GM12878 (cell line): ENCODE measurements around the gene SENP8. TPM values are rescaled to one million over a fixed set of nuclear protein-coding genes. Genes with fewer than 3 reads are reported as not detected.

ENCODE experiments used
- ATAC-seq: fragments of 200-7000 bp; cut with Tn5 transposase; 3 replicates; pipeline ENCODE4 v1.9.1; 2020; ENCODE audit warnings: mild to moderate bottlenecking, moderate library complexity
- BruUV-seq: library from RNA; stranded (reverse); fragments of 400-500 nt; replicated peaks from 2 replicates; lab custom pipeline; 2021; lab: Mats Ljungman, UMichigan
- CTCF ChIA-PET: fragments of 300-600 bp; sonication (Branson Sonifier 250); formaldehyde crosslinking; extraction: SDS; loops from one replicate; lab custom pipeline; 2021; ENCODE audit warnings: inconsistent platforms; lab: Yijun Ruan, JAX
- POLR2A ChIA-PET: fragments of 350-600 bp; formaldehyde crosslinking; extraction: SDS; loops from one replicate; lab custom pipeline; 2021; ENCODE audit warnings: inconsistent platforms; lab: Charles Lee
- RAD21 ChIA-PET: fragments of 300-600 bp; sonication (Branson Sonifier 250); formaldehyde crosslinking; loops from one replicate; lab custom pipeline; 2023; ENCODE audit warnings: antibody characterized with exemption; ENCODE audit not compliant: unreplicated experiment; lab: Charles Lee
- SMC1A ChIA-PET: fragments of 300-600 bp; sonication (Branson Sonifier 250); formaldehyde crosslinking; loops from one replicate; lab custom pipeline; 2023; ENCODE audit not compliant: unreplicated experiment, uncharacterized antibody; lab: Charles Lee
- DNase-seq: peaks from one replicate; pipeline ENCODE4 v3.0.0-alpha.2; 2011; ENCODE audit warnings: low read depth, low spot score
- FAIRE-seq: peaks from 3 replicates; lab custom pipeline; 2011; peaks lifted over from hg19 to GRCh38; lab: Jason Lieb, UNC
- H2AFZ ChIP-seq: 2 replicates; pipeline ENCODE4 v1.6.0; 2011; ENCODE audit warnings: low read depth, low read length, control low read depth; ENCODE audit not compliant: control insufficient read depth
- H3K27ac ChIP-seq: 2 replicates; pipeline ENCODE4 v1.5.1; 2011; ENCODE audit warnings: control low read depth; ENCODE audit not compliant: control insufficient read depth, insufficient read depth
- H3K27me3 ChIP-seq, 2 experiments: replicated peaks in 1 of 2; 2 replicates each; pipeline versions ENCODE4 v1.6.0 to v1.6.1; 2011; ENCODE audit warnings: low read length in 1 of 2; ENCODE audit not compliant: control insufficient read depth in 2 of 2, insufficient read depth in 2 of 2
- H3K36me3 ChIP-seq, 2 experiments: 2 replicates each; pipeline ENCODE4 v1.5.1; 2011; ENCODE audit warnings: low read length in 1 of 2; ENCODE audit not compliant: control insufficient read depth in 2 of 2, insufficient read depth in 2 of 2
- H3K4me1 ChIP-seq: 2 replicates; pipeline ENCODE4 v1.6.1; 2011; ENCODE audit warnings: mild to moderate bottlenecking, low read length, moderate library complexity, mixed read lengths; ENCODE audit not compliant: control insufficient read depth, insufficient read depth
- H3K4me2 ChIP-seq: 2 replicates; pipeline ENCODE4 v1.6.0; 2011; ENCODE audit warnings: control low read depth; ENCODE audit not compliant: control insufficient read depth, insufficient read depth
- H3K4me3 ChIP-seq: fragments of 200-600 bp; sonication (generic); 2 replicates; pipeline ENCODE4 v1.5.1; 2016
- H3K79me2 ChIP-seq: 2 replicates; pipeline ENCODE4 v1.6.0; 2011; ENCODE audit warnings: low read length; ENCODE audit not compliant: control insufficient read depth, insufficient read depth
- H3K9ac ChIP-seq: 2 replicates; pipeline ENCODE4 v1.8.0; 2011; ENCODE audit warnings: low read length, control low read depth, mixed read lengths; ENCODE audit not compliant: control insufficient read depth, insufficient read depth
- H3K9me3 ChIP-seq: replicated peaks from 3 replicates; pipeline ENCODE4 v1.5.1; 2011; ENCODE audit warnings: mild to moderate bottlenecking, low read length; ENCODE audit not compliant: control insufficient read depth, insufficient read depth
- H4K20me1 ChIP-seq: 2 replicates; pipeline ENCODE4 v1.6.0; 2011; ENCODE audit not compliant: control insufficient read depth, insufficient read depth
- CHD1 ChIP-seq: IDR thresholded peaks from 2 replicates; pipeline ENCODE4 v1.6.1; 2012; ENCODE audit warnings: low read depth, low read length, improper control_type of control experiment
- POLR2A ChIP-seq: IDR thresholded peaks from 2 replicates; pipeline ENCODE4 v1.6.1; 2011; ENCODE audit warnings: low read depth, mild to moderate bottlenecking, low read length
- SMAD5 ChIP-seq: IDR thresholded peaks from 2 replicates; pipeline ENCODE4 v1.6.1; 2016; ENCODE audit warnings: antibody characterized with exemption, low read depth
- ZBTB11 ChIP-seq: fragments of 450-650 bp; formaldehyde crosslinking; IDR thresholded peaks from 2 replicates; pipeline ENCODE4 v1.5.0; 2022; ENCODE audit warnings: mild to moderate bottlenecking, missing genetic modification characterization
- WGBS: methylation state at CpG from one replicate; pipeline ENCODE4 v1.1.6; 2016; ENCODE audit warnings: low lambda C conversion rate; ENCODE audit not compliant: insufficient replicate concordance, insufficient coverage; ENCODE audit errors: missing lambda C conversion rate; 5-methylcytosine and 5-hydroxymethylcytosine counted together
- in situ Hi-C: fragments of 300-500 bp; cut with MboI; formaldehyde crosslinking; loops from 9 replicates; pipeline ENCODE4 v1.14.3; 2018; ENCODE audit warnings: mixed read lengths
- intact Hi-C: fragments of 100-400 bp; cut with micrococcal nuclease; formaldehyde crosslinking; loops from one replicate; pipeline ENCODE4 v1.14.2; 2022; ENCODE audit not compliant: unreplicated experiment
- polyA plus RNA-seq, 11 experiments: library from polyadenylated mRNA; depleted of rRNA in 4 of 11; unstranded in 6 of 11; stranded (reverse) in 5 of 11; fragments of >200 nt; fragmentation: Nextera tagmentation in 4 of 11; fragmentation: Illumina TruSeq in 1 of 11; extraction: Ambion mirVana in 4 of 11; extraction: Trizol in 1 of 11; gene quantifications; 1 replicate in 1 of 11; 2 replicates in 10 of 11; pipeline versions ENCODE4 v1.2.1 to v1.2.3, GENCODE V29; 2011 to 2016; ENCODE audit warnings: inconsistent platforms in 2 of 11, missing spikeins in 2 of 11, low read depth in 1 of 11
- total RNA-seq, 4 experiments: library from RNA; depleted of rRNA in 3 of 4; stranded (reverse); fragments of >200 nt in 3 of 4; fragmentation: Illumina TruSeq in 1 of 4; extraction: Trizol in 1 of 4; gene quantifications; 2 replicates each; pipeline versions ENCODE4 v1.2.1 to v1.2.3, GENCODE V29; 2013 to 2021

Gene SENP8
- total and polyA plus RNA-seq, 10 of the 15 experiments (the other 5 are each of a cell fraction or from before 2014, with no cell fraction given), result 0.87 to 5.6 (median 2.2) TPM

GRCh38 chr15:72113347-72114031 is 4.7 kb upstream of the SENP8 start:
- intact Hi-C loops, result no loop called here
- WGBS, result 70% methylated on average over 4 of the region's 4 CpGs
- SMC1A ChIA-PET, result interaction anchor here (0.7 to 1.9 kb wide), 9 partner anchors 10 to 362 kb away, joined by 3 to 7 read pairs (median 4); no protein-coding TSS in a partner anchor
- Histone ChIP-seq H3K4me2 (0 out of 2 replicates have a peak overlapping the region, but pooled peaks have one; percentile 17), H3K9me3 (no peaks in the 10 kb centered on the region), H3K36me3 (no peaks in the 10 kb centered on the region), H3K9ac (no peak overlapping the region), H2AFZ (no peak overlapping the region), H3K4me1 (peaks cover 4% of the 10 kb centered on the region; the same call in 1 of the 2 replicates), H3K27me3 (no peaks in the 10 kb centered on the region), H3K27ac (no peak overlapping the region), H3K4me3 (no peak overlapping the region), H3K79me2 (peaks cover 19% of the 10 kb centered on the region)
- CTCF ChIA-PET, result interaction anchor here (1.0 to 2.1 kb wide), 5 partner anchors 10 to 118 kb away, joined by 3 to 13 read pairs (median 3); no protein-coding TSS in a partner anchor
- no peak for DNase-seq
- FAIRE-seq, result peak; percentile 56
- RAD21 ChIA-PET, result interaction anchor here (1.2 to 2.0 kb wide), 5 partner anchors 18 to 222 kb away, joined by 4 to 9 read pairs (median 5); no protein-coding TSS in a partner anchor
- in situ Hi-C loops, result no loop called here
- POLR2A ChIA-PET, result interaction anchor here (1.2 to 1.5 kb wide), 2 partner anchors 8 to 12 kb away, joined by 3 to 6 read pairs; no protein-coding TSS in a partner anchor
- no peak for ATAC-seq
- TF ChIP-seq ZBTB11 (CRISPR knock-in tag), result no peak
- no peak for TF ChIP-seq POLR2A
- no peak for TF ChIP-seq SMAD5
- TF ChIP-seq CHD1, result no peak
- TF ChIP-seq, all 136 proteins: peak for 0
- no TSS peak for BruUV-seq
- H4K20me1 ChIP-seq, result no peaks in the 10 kb centered on the region
